SJCRH30 (cell line): ENCODE data around the gene CDK1. TPM values are rescaled to one million over a fixed set of nuclear protein-coding genes. Genes with fewer than 3 reads are reported as not detected.

ENCODE experiments used
- DNase-seq, 2 experiments: peaks; one replicate each; pipeline ENCODE4 v3.0.0-alpha.2; 2015 to 2020
- H3K27ac ChIP-seq: fragments of 250-450 bp; sonication (Bioruptor Pico); 2 replicates; pipeline ENCODE4 v1.5.1; 2020; ENCODE audit warnings: mild to moderate bottlenecking, moderate library complexity
- H3K27me3 ChIP-seq: fragments of 250-450 bp; sonication (Bioruptor Pico); 2 replicates; pipeline ENCODE4 v1.5.1; 2020; ENCODE audit warnings: mild to moderate bottlenecking, moderate library complexity
- H3K36me3 ChIP-seq: fragments of 250-450 bp; sonication (Bioruptor Pico); 2 replicates; pipeline ENCODE4 v1.5.1; 2020; ENCODE audit warnings: mild to moderate bottlenecking, moderate library complexity
- H3K4me1 ChIP-seq: fragments of 250-450 bp; sonication (Bioruptor Pico); 2 replicates; pipeline ENCODE4 v1.5.1; 2020; ENCODE audit warnings: mild to moderate bottlenecking, moderate library complexity
- H3K4me3 ChIP-seq: fragments of 250-450 bp; sonication (Bioruptor Pico); 2 replicates; pipeline ENCODE4 v1.5.1; 2020; ENCODE audit warnings: mild to moderate bottlenecking, moderate library complexity
- H3K9me3 ChIP-seq: fragments of 250-450 bp; sonication (Bioruptor Pico); replicated peaks from 2 replicates; pipeline ENCODE4 v1.5.1; 2020; ENCODE audit warnings: mild to moderate bottlenecking, moderate library complexity
- total RNA-seq: library from RNA; depleted of rRNA; stranded (reverse); fragments of >200 nt; shearing (Covaris generic); gene quantifications from 2 replicates; pipeline ENCODE4 v1.2.3, GENCODE V29; 2014

CDK1 gene
- total RNA-seq, 1 experiment from 2014 or later, result 209 TPM

DNA sequence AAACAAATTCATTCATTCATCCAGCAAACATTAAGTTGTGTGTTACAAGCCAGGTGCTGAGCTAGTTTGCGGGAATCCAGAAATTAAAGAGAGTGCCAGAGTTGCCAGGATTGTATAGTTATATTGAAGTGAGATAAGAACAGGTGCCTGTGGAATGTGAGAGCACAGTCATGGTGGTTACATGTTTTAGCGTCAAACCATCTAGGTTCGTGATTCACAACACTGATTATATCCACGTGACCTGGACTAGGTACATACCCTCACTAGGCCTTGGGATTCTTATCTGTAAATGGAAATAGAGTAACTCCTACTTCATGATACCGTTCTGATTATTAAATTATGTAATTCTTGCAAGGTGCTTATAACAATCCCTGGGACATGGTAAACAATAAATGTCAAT lies 24.5 kb upstream of the CDK1 start:
- Histone ChIP-seq H3K9me3 (no peaks in the 10 kb centered on the region), H3K27me3 (no peaks in the 10 kb centered on the region), H3K36me3 (no peaks in the 10 kb centered on the region), H3K4me1 (no peaks in the 10 kb centered on the region), H3K4me3 (no peak overlapping the region), H3K27ac (no peak overlapping the region)
- no peak for DNase-seq

DNA sequence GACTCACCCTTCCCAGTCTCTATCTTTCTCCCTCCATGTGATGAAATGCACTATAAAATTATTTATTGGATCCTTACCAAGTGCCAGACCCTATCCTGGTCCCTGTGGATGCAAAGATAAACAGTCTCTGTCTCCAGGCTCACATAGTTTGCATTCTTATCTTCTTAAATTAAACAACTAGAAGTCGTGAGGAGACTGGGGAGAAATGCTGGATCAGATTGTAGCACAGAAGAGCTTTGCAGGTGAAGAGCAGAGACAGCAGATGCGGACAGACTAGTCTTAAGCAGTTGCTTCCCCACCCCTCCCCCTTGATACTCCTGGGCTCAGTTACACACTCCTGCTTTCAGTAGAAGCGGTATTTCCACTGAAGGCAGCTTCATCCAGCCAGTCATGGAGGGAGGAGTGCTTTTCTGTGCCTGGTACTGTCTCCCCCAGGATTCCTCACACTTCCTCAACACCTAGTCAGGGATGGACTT lies 20.8 kb upstream of the CDK1 start:
- Histone ChIP-seq H3K27me3 (no peaks in the 10 kb centered on the region), H3K27ac (no peak overlapping the region), H3K36me3 (no peaks in the 10 kb centered on the region), H3K9me3 (no peaks in the 10 kb centered on the region), H3K4me3 (no peak overlapping the region), H3K4me1 (no peaks in the 10 kb centered on the region)
- DNase-seq, result no peak

DNA sequence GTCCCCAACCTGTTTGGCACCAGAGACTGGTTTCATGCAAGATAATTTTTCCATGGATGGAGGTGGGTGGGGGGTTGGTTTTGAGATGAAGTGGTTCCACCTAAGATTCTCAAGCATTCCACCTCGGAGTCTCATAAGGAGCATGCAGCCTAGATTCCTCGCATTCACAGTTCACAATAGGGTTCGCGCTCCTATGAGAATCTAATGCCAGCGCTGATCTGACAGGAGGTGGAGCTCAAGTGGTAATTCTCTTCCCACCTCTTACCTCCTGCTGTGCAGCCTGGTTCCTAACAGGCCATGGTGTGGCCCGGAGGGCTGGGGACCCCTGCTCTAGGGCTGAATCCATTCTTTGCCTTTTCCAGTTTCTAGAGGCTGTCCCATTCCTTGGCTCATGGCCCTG lies 19.1 kb upstream of the CDK1 start:
- no peak for DNase-seq
- H3K36me3 ChIP-seq, result no peaks in the 10 kb centered on the region
- no peak overlapping the region for H3K4me3 ChIP-seq
- no peaks in the 10 kb centered on the region for H3K27me3 ChIP-seq
- H3K27ac ChIP-seq, result no peak overlapping the region
- no peaks in the 10 kb centered on the region for H3K9me3 ChIP-seq
- H3K4me1 ChIP-seq, result no peaks in the 10 kb centered on the region

DNA sequence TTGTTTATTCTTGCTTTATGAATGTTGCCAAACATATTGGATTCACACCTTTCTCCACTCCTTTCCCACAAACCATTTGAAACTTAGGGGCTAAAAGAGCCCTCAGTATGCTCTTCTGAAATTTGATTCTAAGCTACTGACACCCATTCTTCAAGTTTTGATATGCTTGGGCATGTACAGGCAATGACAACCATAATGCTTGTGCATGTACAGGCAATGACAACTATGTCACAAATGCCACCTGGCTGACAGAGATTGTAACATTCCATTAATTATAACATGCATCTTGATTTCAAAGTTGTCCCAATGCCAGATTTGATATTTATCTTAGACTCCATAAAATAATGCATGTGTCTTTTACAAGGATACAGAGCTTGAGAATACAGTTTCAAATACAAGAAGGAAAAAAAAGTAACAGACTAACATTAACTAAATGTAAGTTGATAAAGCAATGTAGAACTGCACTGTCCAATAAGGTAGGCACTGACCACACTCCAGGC lies 17.5 kb upstream of the CDK1 start:
- Histone ChIP-seq H3K9me3 (no peaks in the 10 kb centered on the region), H3K4me3 (no peak overlapping the region), H3K27me3 (no peaks in the 10 kb centered on the region), H3K27ac (no peak overlapping the region), H3K36me3 (no peaks in the 10 kb centered on the region), H3K4me1 (no peaks in the 10 kb centered on the region)
- DNase-seq, result no peak

DNA sequence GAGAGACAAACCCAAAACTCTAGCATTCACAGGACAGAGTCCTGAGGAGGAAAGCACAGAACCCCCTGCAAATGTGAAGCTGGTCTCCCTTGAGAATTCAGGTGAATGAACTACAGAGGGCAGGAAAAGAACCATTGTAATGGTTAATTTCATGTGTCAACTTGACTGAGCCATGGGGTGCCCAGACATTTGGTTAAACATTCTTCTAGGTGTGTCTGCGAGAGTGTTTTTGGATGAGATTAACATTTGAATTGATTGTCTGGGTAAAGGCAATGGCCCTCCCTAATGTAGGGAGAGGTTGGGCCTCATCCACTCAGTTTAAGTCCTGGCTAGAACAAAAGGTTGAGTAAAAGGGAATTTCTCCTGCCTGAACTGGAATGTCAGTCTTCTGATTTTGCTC lies 15.7 kb upstream of the CDK1 start:
- Histone ChIP-seq H3K27ac (no peak overlapping the region), H3K36me3 (no peaks in the 10 kb centered on the region), H3K9me3 (no peaks in the 10 kb centered on the region), H3K4me1 (no peaks in the 10 kb centered on the region), H3K27me3 (no peaks in the 10 kb centered on the region), H3K4me3 (no peak overlapping the region)
- DNase-seq, result no peak

DNA sequence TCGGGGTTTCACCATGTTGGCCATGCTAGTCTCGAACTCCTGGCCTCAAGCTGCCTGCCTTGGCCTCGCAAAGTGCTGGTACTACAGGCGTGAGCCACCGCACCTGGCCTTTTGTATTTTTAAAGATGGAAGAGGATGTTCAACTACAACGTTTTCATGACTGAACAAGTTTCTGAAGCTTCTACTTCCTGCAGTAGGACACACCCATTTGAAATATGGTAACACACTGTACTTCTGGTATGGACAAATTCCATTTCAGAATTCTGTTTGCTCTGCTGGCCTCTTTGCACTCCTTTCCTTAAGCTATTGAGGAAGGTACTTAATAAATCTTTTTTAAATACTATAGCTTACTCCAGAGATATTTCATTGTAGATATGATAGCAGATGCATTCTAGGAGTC lies 10.9 kb upstream of the CDK1 start:
- Histone ChIP-seq H3K36me3 (no peaks in the 10 kb centered on the region), H3K27ac (no peak overlapping the region), H3K9me3 (no peaks in the 10 kb centered on the region), H3K27me3 (no peaks in the 10 kb centered on the region), H3K4me3 (no peak overlapping the region), H3K4me1 (no peaks in the 10 kb centered on the region)
- DNase-seq, result no peak

DNA sequence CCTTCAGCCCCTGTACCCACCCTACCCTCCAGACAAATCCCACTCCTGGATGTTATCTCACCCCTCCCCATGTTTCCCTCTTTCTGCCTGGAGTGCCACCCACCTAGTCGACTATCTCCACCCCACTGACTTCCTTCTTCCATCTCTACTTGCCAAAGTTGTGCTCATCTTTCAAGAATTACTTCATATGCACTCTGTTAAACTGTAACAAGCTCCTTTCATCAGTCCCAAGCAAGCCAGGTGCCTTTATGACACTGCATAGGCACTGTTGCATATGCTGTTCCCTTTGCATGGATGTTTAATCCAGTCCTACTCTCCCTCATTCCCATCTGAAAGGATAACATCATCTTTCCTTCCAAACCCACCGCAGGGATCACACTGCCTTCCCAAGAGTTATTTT lies 8.9 kb upstream of the CDK1 start:
- DNase-seq, result no peak
- Histone ChIP-seq H3K4me1 (no peaks in the 10 kb centered on the region), H3K36me3 (no peaks in the 10 kb centered on the region)

DNA sequence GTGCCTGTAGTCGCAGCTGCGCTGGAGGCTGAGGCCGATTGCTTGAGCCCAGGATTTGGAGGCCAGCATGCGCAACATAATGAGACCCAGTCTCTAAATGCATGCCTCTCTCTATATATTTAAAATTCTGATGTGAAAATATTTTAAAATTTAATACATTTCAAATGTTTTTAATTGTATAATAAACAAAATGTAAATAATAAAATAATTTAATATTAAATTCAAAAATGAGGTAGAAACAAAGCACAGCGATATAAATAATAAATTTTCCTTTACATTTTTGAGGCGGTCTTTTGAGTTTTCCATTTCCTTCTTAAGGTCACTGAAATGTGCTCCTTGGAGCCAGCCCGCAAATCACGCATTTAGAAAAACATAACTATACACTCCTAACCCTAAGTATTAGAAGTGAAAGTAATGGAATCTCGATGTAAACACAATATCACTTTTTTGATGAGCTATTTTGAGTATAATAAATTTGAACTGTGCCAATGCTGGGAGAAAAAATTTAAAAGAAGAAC lies 523 bp upstream of the CDK1 start:
- H3K4me1 ChIP-seq, result 0 out of 2 replicates have a peak, but pooled peaks cover 7% of the 10 kb centered on the region
- H3K9me3 ChIP-seq, result no peaks in the 10 kb centered on the region
- peak overlapping the region; percentile 95 for H3K27ac ChIP-seq
- DNase-seq, result no peak
- peak overlapping the region; percentile 76 for H3K4me3 ChIP-seq
- H3K36me3 ChIP-seq, result peaks cover 32% of the 10 kb centered on the region
- H3K27me3 ChIP-seq, result no peaks in the 10 kb centered on the region

More for the DNA sequence above, 8.9 kb upstream of the CDK1 start:
- Histone ChIP-seq H3K4me3 (no peak overlapping the region), H3K9me3 (no peaks in the 10 kb centered on the region), H3K27ac (no peak overlapping the region), H3K27me3 (no peaks in the 10 kb centered on the region)

DNA sequence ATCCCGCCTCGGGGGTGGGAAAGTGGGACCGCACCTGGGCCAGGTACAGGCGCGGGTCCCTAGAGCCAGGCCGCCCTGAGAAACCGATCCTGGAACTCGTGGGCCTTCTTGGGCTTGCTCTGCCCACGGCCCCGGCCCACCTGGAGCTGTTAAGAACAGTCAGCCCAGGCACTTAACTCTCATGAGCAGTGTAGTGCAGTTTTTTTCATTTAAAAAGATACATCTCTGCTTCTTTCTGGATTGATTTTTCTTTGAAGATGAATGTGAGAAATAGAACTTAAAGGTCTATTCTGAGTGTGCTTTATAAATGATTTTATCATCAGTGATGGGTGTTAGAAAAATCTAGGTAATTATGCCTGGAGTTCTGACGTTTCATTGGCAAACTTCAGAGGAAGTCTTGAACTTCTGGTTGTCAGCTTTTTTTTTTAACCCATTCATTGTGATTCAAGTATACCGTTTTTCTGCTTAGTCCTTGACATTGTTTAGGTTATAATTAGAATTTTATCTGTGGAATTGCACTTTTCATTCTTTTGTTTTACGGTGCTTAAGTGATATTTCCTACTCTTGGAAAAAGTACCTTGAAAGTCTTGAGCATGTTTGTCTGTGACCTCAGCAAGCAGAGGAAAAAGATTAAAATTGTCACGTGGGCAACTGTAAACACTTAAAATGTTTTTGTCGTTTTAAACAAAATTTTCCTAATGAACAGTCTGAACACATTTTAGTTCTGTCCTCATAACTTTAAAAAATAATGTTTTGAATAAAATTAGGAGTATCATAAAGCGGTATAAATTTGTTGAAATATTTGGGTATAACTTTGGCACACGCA lies 906 bp downstream of the CDK1 start:
- DNase-seq, result peak in 1 of 2 experiments; percentile 31
- Histone ChIP-seq H3K27me3 (no peaks in the 10 kb centered on the region), H3K27ac (peak overlapping the region; percentile 95), H3K9me3 (no peaks in the 10 kb centered on the region), H3K4me1 (0 out of 2 replicates have a peak, but pooled peaks cover 7% of the 10 kb centered on the region), H3K36me3 (peaks cover 46% of the 10 kb centered on the region), H3K4me3 (peak overlapping the region; percentile 76)

DNA sequence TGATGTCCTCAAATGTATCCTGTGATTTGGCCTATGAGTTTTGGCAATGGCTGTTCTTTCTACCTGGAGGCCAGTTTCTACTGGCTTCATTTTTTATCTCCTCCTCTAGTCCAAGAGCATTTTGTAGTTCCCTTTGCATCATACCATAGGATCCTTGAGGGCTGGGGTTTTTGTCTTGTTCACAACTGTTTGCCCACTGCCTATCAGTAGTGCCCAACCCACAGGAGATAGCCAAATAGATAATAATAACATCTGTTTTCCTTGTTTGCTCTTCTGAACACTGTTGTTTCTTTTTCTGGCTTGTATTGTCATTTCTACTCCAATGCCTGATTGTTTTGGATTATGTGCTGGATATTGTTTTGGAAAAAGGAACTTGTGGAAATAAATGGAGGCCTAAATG lies 3.4 kb downstream of the CDK1 start:
- no peak for DNase-seq
- Histone ChIP-seq H3K9me3 (no peaks in the 10 kb centered on the region), H3K4me1 (0 out of 2 replicates have a peak, but pooled peaks cover 7% of the 10 kb centered on the region), H3K27me3 (no peaks in the 10 kb centered on the region), H3K4me3 (no peak overlapping the region), H3K36me3 (peaks cover 71% of the 10 kb centered on the region), H3K27ac (no peak overlapping the region)

DNA sequence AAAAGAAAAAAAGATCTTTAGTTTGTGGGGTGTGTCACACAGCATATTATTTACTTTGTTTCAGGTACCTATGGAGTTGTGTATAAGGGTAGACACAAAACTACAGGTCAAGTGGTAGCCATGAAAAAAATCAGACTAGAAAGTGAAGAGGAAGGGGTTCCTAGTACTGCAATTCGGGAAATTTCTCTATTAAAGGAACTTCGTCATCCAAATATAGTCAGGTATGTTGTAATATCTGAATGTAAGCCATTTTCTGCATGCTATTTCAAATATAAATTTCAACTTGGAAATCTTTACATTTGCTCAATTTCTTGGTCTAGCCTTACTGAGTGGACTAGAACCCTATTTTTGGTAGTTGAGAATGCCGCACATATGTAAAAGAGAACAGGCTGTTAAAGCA lies 6.4 kb downstream of the CDK1 start:
- DNase-seq, result no peak
- no peak overlapping the region for H3K27ac ChIP-seq

DNA sequence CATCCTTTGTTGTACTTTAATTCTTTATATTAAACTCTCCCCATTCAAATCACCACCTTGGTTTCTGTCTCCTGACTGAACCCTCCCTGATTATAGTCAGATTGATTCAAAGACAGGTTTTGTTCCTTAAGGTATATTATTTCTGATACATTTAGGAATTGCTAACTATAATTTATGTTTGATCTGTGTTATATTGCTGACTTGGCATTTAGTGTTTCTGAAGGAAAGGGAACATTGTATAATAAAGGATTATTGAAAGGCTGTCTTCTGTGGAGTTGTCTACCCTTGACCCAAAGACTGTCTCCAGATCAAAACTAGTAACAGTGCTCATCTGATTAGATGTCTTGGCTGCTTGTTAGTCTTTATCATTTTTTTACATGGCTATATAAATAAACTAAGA lies 10.3 kb downstream of the CDK1 start:
- DNase-seq, result no peak
- H3K4me1 ChIP-seq, result no peaks in the 10 kb centered on the region
- H3K9me3 ChIP-seq, result no peaks in the 10 kb centered on the region
- H3K27me3 ChIP-seq, result no peaks in the 10 kb centered on the region
- H3K27ac ChIP-seq, result no peak overlapping the region
- peaks cover 98% of the 10 kb centered on the region for H3K36me3 ChIP-seq
- no peak overlapping the region for H3K4me3 ChIP-seq

More for the DNA sequence above, 6.4 kb downstream of the CDK1 start:
- H3K36me3 ChIP-seq, result peaks cover 100% of the 10 kb centered on the region
- 0 out of 2 replicates have a peak, but pooled peaks cover 7% of the 10 kb centered on the region for H3K4me1 ChIP-seq
- no peak overlapping the region for H3K4me3 ChIP-seq
- H3K27me3 ChIP-seq, result no peaks in the 10 kb centered on the region
- no peaks in the 10 kb centered on the region for H3K9me3 ChIP-seq

DNA sequence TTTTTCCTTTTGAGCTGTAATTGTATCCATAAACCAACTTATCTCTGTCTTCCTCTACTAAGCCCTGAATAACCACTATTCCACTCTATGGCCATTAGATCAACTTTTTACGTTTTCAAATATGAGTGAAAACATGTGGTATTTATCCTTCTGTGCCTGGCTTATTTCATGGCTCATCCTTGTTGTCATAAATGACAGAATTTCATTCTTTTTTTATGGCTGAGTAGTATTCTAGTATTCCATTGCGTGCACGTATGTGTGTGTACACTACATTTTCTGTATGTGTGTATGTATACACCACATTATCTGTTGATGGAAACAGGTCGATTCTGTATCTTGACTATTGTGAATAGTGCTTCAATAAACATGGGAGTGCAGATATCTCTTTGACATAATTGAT lies 11.1 kb downstream of the CDK1 start:
- no peak for DNase-seq
- Histone ChIP-seq H3K4me1 (no peaks in the 10 kb centered on the region), H3K4me3 (no peak overlapping the region), H3K27me3 (no peaks in the 10 kb centered on the region), H3K27ac (no peak overlapping the region), H3K36me3 (peaks cover 98% of the 10 kb centered on the region), H3K9me3 (no peaks in the 10 kb centered on the region)

DNA sequence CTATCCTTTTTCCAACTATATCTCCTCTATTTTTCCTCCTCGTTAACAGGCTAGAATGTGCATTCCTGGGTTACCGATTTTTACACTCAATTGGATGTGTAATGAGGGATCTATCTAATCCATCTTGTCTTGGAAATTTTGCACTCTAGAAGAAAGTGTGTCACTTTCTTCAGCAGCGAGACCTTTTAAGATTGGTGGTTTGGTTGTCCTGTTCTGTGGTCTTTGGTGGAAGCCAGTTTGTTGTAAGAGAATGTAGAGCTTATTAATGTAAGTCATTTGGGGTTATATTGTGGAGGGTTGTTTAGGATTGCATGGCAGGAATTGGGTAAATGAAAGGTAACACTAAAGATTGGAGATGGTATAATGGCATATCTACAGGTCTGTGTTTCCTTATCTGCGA lies 16.7 kb downstream of the CDK1 start:
- H3K9me3 ChIP-seq, result no peaks in the 10 kb centered on the region
- H3K4me3 ChIP-seq, result no peak overlapping the region
- no peak for DNase-seq
- peaks cover 77% of the 10 kb centered on the region for H3K36me3 ChIP-seq
- H3K27ac ChIP-seq, result no peak overlapping the region
- H3K4me1 ChIP-seq, result no peaks in the 10 kb centered on the region
- no peaks in the 10 kb centered on the region for H3K27me3 ChIP-seq

DNA sequence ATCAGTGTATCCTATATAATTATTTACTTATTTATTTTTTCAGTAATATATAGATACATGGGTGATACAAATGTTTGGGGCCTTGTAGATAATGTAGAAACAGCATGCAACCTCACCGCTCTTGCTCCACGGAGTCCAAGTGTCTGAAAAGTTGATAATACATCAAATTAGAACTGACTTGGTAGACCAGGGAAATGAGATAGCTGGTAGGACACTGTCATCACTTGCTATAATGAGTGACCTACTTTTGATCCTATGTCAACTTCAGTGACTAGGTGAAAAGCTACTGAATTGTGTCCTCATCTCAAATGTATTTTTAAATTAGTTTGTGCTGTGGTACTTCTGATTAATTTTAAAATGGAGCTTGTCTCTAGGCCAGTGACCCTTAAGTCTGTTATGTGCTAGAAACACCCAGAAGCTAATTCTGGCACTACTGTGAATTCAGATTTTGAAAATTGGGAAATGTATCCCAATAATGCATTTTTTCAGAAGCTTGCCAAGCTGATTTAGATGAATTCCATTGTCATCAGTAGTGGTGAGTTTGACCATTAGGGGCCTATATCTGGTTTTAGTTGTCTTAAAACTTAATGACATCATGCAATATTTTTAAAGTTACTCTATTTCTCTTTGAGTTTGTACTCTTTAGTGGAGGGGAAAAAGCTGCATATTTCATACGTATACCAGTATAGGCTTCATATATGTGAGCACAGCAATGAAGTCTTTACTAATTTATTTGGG lies 17.4 kb downstream of the CDK1 start:
- DNase-seq, result no peak
- Histone ChIP-seq H3K36me3 (peaks cover 71% of the 10 kb centered on the region), H3K27me3 (no peaks in the 10 kb centered on the region), H3K4me3 (no peak overlapping the region), H3K27ac (no peak overlapping the region), H3K9me3 (no peaks in the 10 kb centered on the region), H3K4me1 (no peaks in the 10 kb centered on the region)
